CD1c-positive myeloid dendritic cell (primary cell): ENCODE measurements around the gene ANO9.
"Not testable (repeated sequence)": the region's sequence is repeated elsewhere in the genome, so short reads cannot be mapped to it uniquely, and the experiment has no call there.

Experiments
- DNase-seq: peaks from one replicate; pipeline ENCODE4 v3.0.0-alpha.2; 2016; ENCODE audit errors: extremely low spot score

The ANO9 gene

GRCh38 chr11:416051-416756 is 25.6 kb downstream of the ANO9 start:
- DNase-seq: no peak

- no peak for DNase-seq
Observed at GRCh38 chr11:415640-416041, 26.2 kb downstream of the ANO9 start.

GRCh38 chr11:414318-414857 is 27.4 kb downstream of the ANO9 start:
- DNase-seq: no peak

- DNase-seq: no peak
Observed at GRCh38 chr11:413120-414081, 28.4 kb downstream of the ANO9 start.

GRCh38 chr11:412641-413119 is 29.1 kb downstream of the ANO9 start:
- DNase-seq: no peak

GRCh38 chr11:411520-411919 is 30.3 kb downstream of the ANO9 start:
- DNase-seq: not testable (repeated sequence)

GRCh38 chr11:410711-411110 is 31.1 kb downstream of the ANO9 start:
- not testable (repeated sequence) for DNase-seq

GRCh38 chr11:409600-410483 is 32.0 kb downstream of the ANO9 start:
- no peak for DNase-seq

- DNase-seq: no peak
Observed at GRCh38 chr11:409008-409599, 32.7 kb downstream of the ANO9 start.

GRCh38 chr11:408154-409007 is 33.4 kb downstream of the ANO9 start:
- DNase-seq: no peak

- no peak for DNase-seq
Observed at GRCh38 chr11:407651-408123, 34.1 kb downstream of the ANO9 start.

- peak; percentile 85 for DNase-seq
Observed at GRCh38 chr11:406796-407650, 34.8 kb downstream of the ANO9 start.

GRCh38 chr11:405954-406795 is 35.6 kb downstream of the ANO9 start:
- no peak for DNase-seq

GRCh38 chr11:405323-405953 is 36.4 kb downstream of the ANO9 start:
- no peak for DNase-seq

GRCh38 chr11:404551-405264 is 37.1 kb downstream of the ANO9 start:
- DNase-seq: no peak

GRCh38 chr11:403761-404431 is 37.9 kb downstream of the ANO9 start:
- no peak for DNase-seq
